Lower lobe of right lung (tissue), 2 donors: Measurements from ENCODE around the gene TUBA1C. TPM values are rescaled to one million over a fixed set of nuclear protein-coding genes. Genes with fewer than 3 reads are reported as not detected.
"Not testable (repeated sequence)": the region's sequence is repeated elsewhere in the genome, so short reads cannot be mapped to it uniquely, and the experiment has no call there.

Source experiments
- ATAC-seq, 2 donors: fragments of 200-7000 bp; cut with Tn5 transposase; one replicate each; pipeline ENCODE4 v1.9.1; 2020 to 2022; ENCODE audit warnings: mild to moderate bottlenecking in 2 of 2, moderate library complexity in 2 of 2
- DNase-seq: peaks from one replicate; pipeline ENCODE4 v3.0.0-alpha.2; 2020
- H3K27ac ChIP-seq: fragments of 200-600 bp; one replicate; pipeline ENCODE4 v1.8.0; 2022
- H3K27me3 ChIP-seq: fragments of 200-600 bp; one replicate; pipeline ENCODE4 v1.8.0; 2022; ENCODE audit warnings: low read depth
- H3K36me3 ChIP-seq: fragments of 200-600 bp; one replicate; pipeline ENCODE4 v1.8.0; 2022; ENCODE audit warnings: mild to moderate bottlenecking
- H3K4me1 ChIP-seq: fragments of 200-600 bp; one replicate; pipeline ENCODE4 v1.8.0; 2022
- H3K4me3 ChIP-seq: fragments of 200-600 bp; one replicate; pipeline ENCODE4 v1.8.0; 2022; ENCODE audit warnings: mild to moderate bottlenecking
- H3K9me3 ChIP-seq: fragments of 200-600 bp; one replicate; pipeline ENCODE4 v1.8.0; 2022
- intact Hi-C: fragments of 100-400 bp; cut with DNase I; formaldehyde crosslinking; loops from one replicate; pipeline ENCODE4 v1.11.0; 2022
- total RNA-seq: library from RNA; stranded (reverse); fragmentation: NEBNext Ultra II Directional; extraction: Animal tissue kit (Norgen Biotek cat#: 25700); gene quantifications from one replicate; pipeline ENCODE4 v1.2.1, GENCODE V29; 2021
- TF ChIP-seq, protein P1 (sequence below): fragments of 200-600 bp; IDR thresholded peaks from one replicate; pipeline ENCODE4 v1.8.0; 2022; ENCODE audit warnings: antibody characterized with exemption, mild to moderate bottlenecking
- donor health status: DM: no; HTN: yes; CAD: no; lungs with severe emphysema.

The TUBA1C gene
- total RNA-seq, 1 donor from 2014 or later: 96.0 TPM

DNA sequence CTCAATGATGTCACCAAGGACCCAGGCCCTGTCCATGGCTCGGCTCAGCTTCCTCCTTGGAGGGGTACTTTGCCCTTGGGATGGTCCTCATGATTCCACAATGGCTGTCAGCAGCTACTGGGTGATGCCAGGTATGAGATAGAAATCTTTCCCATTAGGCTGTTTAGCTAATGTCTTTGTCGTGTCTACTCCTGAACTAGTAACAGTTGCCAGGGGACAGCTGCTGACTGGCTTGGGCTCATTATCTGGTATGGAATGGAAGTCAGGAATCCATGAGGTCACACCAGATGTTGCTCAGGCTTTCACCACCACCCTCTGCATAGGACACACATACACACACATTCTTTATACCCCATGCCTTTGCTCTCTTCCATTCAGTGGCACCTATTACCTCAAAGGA is 39.3 kb downstream of the TUBA1C start:
- H3K27me3 ChIP-seq: peaks cover 35% of the 10 kb centered on the region
- no peak for ATAC-seq

DNA sequence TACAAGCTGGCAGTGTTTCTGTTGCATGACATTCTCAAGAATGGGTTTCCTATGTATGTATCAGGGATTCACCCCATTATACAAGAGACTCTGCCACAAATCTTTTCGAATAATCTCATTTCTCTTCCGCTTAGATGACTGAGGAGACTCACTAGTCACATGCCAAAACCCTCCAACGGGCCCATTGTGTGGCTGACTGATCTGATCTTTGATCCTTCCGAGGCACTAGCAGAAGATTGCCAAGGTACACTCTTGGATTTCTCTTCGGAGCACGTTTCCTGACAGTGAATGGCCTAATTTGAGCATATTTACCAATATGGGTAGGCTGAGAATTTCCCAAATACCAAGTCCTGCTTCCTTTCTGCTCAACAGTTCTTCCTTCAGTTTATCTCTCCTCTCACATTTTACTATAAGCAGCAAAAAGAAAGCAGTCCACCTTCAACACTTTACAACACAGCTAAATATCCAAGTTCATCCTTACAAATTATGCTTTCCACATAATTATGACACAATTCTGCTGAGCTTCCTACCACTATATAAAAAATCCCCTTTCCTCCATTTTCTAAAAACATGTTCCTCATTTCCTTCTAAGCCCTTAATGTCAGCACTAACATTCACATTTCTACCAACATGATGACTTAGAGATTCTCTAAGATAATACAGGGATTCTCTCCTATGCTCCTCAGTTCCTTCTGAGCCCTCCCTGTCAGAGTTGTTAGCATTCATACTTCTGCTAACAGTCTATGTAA is 41.1 kb downstream of the TUBA1C start:
- TF ChIP-seq, protein P1, sequence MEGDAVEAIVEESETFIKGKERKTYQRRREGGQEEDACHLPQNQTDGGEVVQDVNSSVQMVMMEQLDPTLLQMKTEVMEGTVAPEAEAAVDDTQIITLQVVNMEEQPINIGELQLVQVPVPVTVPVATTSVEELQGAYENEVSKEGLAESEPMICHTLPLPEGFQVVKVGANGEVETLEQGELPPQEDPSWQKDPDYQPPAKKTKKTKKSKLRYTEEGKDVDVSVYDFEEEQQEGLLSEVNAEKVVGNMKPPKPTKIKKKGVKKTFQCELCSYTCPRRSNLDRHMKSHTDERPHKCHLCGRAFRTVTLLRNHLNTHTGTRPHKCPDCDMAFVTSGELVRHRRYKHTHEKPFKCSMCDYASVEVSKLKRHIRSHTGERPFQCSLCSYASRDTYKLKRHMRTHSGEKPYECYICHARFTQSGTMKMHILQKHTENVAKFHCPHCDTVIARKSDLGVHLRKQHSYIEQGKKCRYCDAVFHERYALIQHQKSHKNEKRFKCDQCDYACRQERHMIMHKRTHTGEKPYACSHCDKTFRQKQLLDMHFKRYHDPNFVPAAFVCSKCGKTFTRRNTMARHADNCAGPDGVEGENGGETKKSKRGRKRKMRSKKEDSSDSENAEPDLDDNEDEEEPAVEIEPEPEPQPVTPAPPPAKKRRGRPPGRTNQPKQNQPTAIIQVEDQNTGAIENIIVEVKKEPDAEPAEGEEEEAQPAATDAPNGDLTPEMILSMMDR: no peak
- H3K27ac ChIP-seq: no peak overlapping the region
- no peaks in the 10 kb centered on the region for H3K9me3 ChIP-seq
- H3K27me3 ChIP-seq: peaks cover 25% of the 10 kb centered on the region
- DNase-seq (no peak), ATAC-seq (no peak)
- no peaks in the 10 kb centered on the region for H3K36me3 ChIP-seq
- intact Hi-C loops: no loop called here
- no peaks in the 10 kb centered on the region for H3K4me1 ChIP-seq
- no peak overlapping the region for H3K4me3 ChIP-seq

More for the DNA sequence above, 39.3 kb downstream of the TUBA1C start:
- Histone ChIP-seq H3K27ac (no peak overlapping the region), H3K36me3 (no peaks in the 10 kb centered on the region), H3K4me1 (no peaks in the 10 kb centered on the region), H3K9me3 (no peaks in the 10 kb centered on the region), H3K4me3 (no peak overlapping the region)
- TF ChIP-seq, protein P1: no peak
- no peak for DNase-seq
- intact Hi-C loops: no loop called here

DNA sequence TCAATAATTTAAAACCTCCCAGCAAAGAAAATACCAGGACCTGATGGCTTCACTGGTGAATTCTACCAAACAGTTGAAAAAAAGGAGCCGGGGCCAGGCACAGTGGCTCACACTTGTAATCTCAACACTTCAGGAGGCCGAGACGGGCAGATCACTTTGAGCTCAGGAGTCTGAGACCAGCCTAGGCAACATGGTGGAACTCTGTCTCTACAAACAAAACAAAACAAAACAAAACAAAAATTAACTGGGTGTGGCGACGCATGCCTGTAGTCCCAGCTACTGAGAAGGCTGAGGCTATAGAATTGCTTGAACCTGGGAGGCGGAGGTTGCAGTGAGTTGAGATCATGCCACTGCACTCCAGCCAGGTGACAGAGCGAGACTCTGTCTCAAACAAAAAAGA is 44.5 kb downstream of the TUBA1C start:
- Histone ChIP-seq H3K4me3 (no peak overlapping the region), H3K4me1 (no peaks in the 10 kb centered on the region), H3K27ac (no peak overlapping the region), H3K9me3 (no peaks in the 10 kb centered on the region), H3K27me3 (peaks cover 20% of the 10 kb centered on the region), H3K36me3 (no peaks in the 10 kb centered on the region)
- ATAC-seq (no peak), DNase-seq (no peak)
- TF ChIP-seq, protein P1: no peak
- intact Hi-C loops: no loop called here

DNA sequence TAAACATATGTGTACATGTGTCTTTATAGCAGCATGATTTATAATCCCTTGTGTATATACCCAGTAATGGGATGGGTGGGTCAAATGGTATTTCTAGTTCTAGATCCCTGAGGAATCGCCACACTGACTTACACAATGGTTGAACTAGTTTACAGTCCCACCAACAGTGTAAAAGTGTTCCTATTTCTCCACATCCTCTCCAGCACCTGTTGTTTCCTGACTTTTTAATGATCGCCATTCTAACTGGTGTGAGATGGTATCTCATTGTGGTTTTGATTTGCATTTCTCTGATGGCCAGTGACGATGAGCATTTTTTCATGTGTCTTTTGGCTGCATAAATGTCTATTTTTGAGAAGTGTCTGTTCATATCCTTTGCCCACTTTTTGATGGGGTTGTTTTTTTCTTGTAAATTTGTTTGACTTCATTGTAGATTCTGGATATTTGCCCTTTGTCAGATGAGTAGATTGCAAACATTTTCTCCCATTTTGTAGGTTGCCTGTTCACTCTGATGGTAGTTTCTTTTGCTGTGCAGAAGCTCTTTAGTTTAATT is 45.6 kb downstream of the TUBA1C start:
- ATAC-seq: not testable (repeated sequence)

DNA sequence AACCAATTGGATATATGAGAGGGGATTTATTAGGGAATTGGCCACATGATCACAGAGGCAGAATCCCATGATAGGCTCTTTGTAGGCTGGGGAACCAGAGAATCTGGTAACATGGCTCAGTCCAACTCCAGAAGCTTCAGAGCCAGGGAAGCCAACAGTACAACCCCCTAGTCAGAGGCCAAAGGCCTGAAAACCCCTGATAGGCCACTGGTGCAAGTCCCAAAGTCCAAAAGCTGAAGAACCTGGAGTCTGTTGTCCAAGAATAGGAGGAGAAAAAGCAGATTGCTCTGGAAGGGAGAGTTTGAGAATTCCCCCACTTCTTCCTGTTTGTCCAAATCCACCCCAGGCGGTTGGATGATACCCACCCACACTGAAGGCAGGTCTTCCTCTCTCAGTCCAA is 49.9 kb downstream of the TUBA1C start:
- Histone ChIP-seq H3K27me3 (peaks cover 6% of the 10 kb centered on the region), H3K36me3 (no peaks in the 10 kb centered on the region), H3K9me3 (no peaks in the 10 kb centered on the region), H3K27ac (no peak overlapping the region), H3K4me3 (no peak overlapping the region), H3K4me1 (no peaks in the 10 kb centered on the region)
- TF ChIP-seq, protein P1: no peak
- ATAC-seq: no peak
- no peak for DNase-seq
- intact Hi-C loops: no loop called here

More for the DNA sequence above, 45.6 kb downstream of the TUBA1C start:
- H3K36me3 ChIP-seq, intact Hi-C loops, H3K4me1 ChIP-seq, H3K4me3 ChIP-seq, H3K27ac ChIP-seq, H3K9me3 ChIP-seq, DNase-seq: not testable (repeated sequence)
- peaks cover 16% of the 10 kb centered on the region for H3K27me3 ChIP-seq

DNA sequence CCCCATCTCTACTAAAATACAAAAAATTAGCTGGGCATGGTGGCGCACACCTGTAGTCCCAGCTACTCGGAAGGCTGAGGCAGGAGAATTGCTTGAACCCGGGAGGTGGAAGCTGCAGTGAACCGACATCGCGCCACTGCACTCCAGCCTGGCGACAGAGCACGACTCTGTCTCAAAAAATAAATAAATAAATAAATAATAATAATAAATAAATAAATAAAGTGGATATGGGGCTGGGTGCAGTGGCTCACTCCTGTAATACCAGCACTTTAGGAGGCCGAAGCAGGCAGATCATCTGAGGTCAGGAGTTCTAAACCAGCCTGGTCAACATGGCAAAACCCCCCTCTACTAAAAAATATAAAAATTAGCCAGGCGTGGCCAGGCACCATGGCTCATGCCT is 52.2 kb downstream of the TUBA1C start:
- H3K4me3 ChIP-seq, intact Hi-C loops, H3K4me1 ChIP-seq, ATAC-seq, DNase-seq, H3K27me3 ChIP-seq, H3K36me3 ChIP-seq, H3K9me3 ChIP-seq, H3K27ac ChIP-seq: not testable (repeated sequence)

DNA sequence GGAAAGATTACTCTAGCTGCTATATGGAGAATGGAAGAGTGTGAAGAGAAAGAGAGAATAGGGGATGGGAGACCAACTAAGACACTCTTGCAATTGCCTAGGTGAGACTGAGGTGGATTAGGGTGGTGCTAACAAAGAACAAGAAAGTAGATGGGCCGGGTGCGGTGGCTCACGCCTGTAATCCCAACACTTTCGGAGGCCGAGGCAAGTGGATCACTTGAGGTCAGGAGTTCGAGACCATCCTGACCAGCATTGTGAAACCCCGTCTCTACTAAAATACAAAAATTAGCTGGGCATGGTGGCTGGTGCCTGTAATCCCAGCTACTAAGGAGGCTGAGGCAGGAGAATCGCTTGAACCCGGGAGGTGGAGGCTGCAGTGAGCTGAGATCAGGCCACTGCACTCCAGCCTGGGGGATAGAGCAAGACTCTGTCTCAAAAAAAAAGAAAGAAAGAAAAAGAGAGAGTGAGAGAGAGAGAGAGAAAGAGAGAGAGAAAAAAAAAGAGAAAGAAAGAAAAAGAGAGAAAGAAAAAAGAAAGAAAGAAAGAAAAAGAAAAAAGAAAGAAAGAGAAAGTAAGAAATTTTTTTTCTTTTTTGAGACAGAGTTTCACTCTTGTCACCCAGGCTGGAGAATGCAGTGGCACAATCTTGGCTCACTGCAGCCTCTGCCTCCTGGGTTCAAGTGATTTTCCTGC is 55.7 kb downstream of the TUBA1C start:
- DNase-seq, H3K27ac ChIP-seq, H3K27me3 ChIP-seq, intact Hi-C loops, H3K4me3 ChIP-seq, H3K9me3 ChIP-seq, H3K36me3 ChIP-seq, ATAC-seq: not testable (repeated sequence)
- H3K4me1 ChIP-seq: peaks cover 16% of the 10 kb centered on the region
